HG03378 (cell line): ENCODE results near the gene OTOG.

ENCODE experiments used
- ATAC-seq: cut with Tn5 transposase; IDR thresholded peaks from one replicate; pipeline ENCODE4 v1.9.1; 2021; ENCODE audit warnings: mild to moderate bottlenecking, moderate library complexity; ENCODE audit not compliant: unreplicated experiment

Gene OTOG

GRCh38 chr11:17691550-17691949, 144.5 kb downstream of the OTOG start:
- ATAC-seq: no peak

GRCh38 chr11:17691976-17692375, 144.9 kb downstream of the OTOG start:
- no peak for ATAC-seq

GRCh38 chr11:17692931-17693330, 145.9 kb downstream of the OTOG start:
- no peak for ATAC-seq

GRCh38 chr11:17693531-17693930, 146.5 kb downstream of the OTOG start:
- ATAC-seq: no peak

GRCh38 chr11:17694494-17695110, 147.5 kb downstream of the OTOG start:
- ATAC-seq: no peak

GRCh38 chr11:17695454-17696441, 148.7 kb downstream of the OTOG start:
- ATAC-seq: no peak

GRCh38 chr11:17696741-17697140, 149.7 kb downstream of the OTOG start:
- no peak for ATAC-seq
